DOHH2 (cell line): Measurements from ENCODE around the gene ZFPL1.

Experiments
- H3F3A ChIP-seq: fragments of 200-600 bp; sonication (generic), shearing (Covaris generic); 2 replicates; pipeline ENCODE4 v1.6.0; 2016; ENCODE audit warnings: antibody characterized with exemption, mild to moderate bottlenecking; ENCODE audit not compliant: control insufficient read depth, insufficient read depth
- H3K27ac ChIP-seq: fragments of 200-600 bp; sonication (generic); 2 replicates; pipeline ENCODE4 v1.5.1; 2014; ENCODE audit warnings: low read depth, mild to moderate bottlenecking, low read length, moderate library complexity
- H3K27me3 ChIP-seq: fragments of 200-600 bp; sonication (generic); 2 replicates; pipeline ENCODE4 v1.6.1; 2014; ENCODE audit warnings: mild to moderate bottlenecking, low read length, mixed read lengths; ENCODE audit not compliant: control insufficient read depth
- H3K36me3 ChIP-seq: fragments of 200-600 bp; sonication (generic); 2 replicates; pipeline ENCODE4 v1.6.1; 2014; ENCODE audit warnings: mild to moderate bottlenecking, low read length, moderate library complexity, mixed read lengths; ENCODE audit not compliant: control insufficient read depth
- H3K4me1 ChIP-seq: fragments of 200-600 bp; sonication (generic); 2 replicates; pipeline ENCODE4 v1.6.1; 2014; ENCODE audit warnings: mild to moderate bottlenecking, low read length, mixed read lengths; ENCODE audit not compliant: control insufficient read depth
- H3K4me2 ChIP-seq: fragments of 200-600 bp; sonication (generic); 2 replicates; pipeline ENCODE4 v1.6.0; 2014; ENCODE audit warnings: mild to moderate bottlenecking, low read length, moderate library complexity
- H3K4me3 ChIP-seq: fragments of 200-600 bp; sonication (generic); 2 replicates; pipeline ENCODE4 v1.5.1; 2014; ENCODE audit warnings: mild to moderate bottlenecking, low read length, mixed read lengths
- H3K79me2 ChIP-seq: fragments of 200-600 bp; sonication (generic); 2 replicates; pipeline ENCODE4 v1.6.1; 2014; ENCODE audit warnings: mild to moderate bottlenecking, low read length, mixed read lengths; ENCODE audit not compliant: control insufficient read depth
- H3K9me2 ChIP-seq: fragments of 200-600 bp; sonication (generic); replicated peaks from 2 replicates; pipeline ENCODE4 v1.6.1; 2014; ENCODE audit warnings: mild to moderate bottlenecking, low read length, mixed read lengths; ENCODE audit not compliant: control insufficient read depth
- H3K9me3 ChIP-seq: fragments of 200-600 bp; sonication (generic); 2 replicates; pipeline ENCODE4 v1.6.1; 2014; ENCODE audit warnings: antibody characterized with exemption, low read length, mixed read lengths; ENCODE audit not compliant: control insufficient read depth, insufficient read depth
- H4K20me1 ChIP-seq: fragments of 200-600 bp; sonication (generic); 2 replicates; pipeline ENCODE4 v1.6.0; 2014; ENCODE audit warnings: low read depth, mild to moderate bottlenecking, antibody characterized with exemption, low read length, moderate library complexity; ENCODE audit not compliant: control insufficient read depth, insufficient read depth
- CTCF ChIP-seq: fragments of 200-600 bp; sonication (generic); IDR thresholded peaks from one replicate; pipeline ENCODE4 v1.5.1; 2014; ENCODE audit warnings: antibody characterized with exemption, mild to moderate bottlenecking, low read depth, low read length; ENCODE audit not compliant: poor library complexity, severe bottlenecking
- EZH2phosphoT487 ChIP-seq: fragments of 200-600 bp; sonication (generic); IDR thresholded peaks from 2 replicates; pipeline ENCODE4 v1.6.1; 2017; ENCODE audit warnings: borderline replicate concordance, mild to moderate bottlenecking, antibody characterized with exemption, low read length, moderate library complexity, mixed read lengths

The ZFPL1 gene

GRCh38 chr11:65045728-65046127 lies 38.3 kb upstream of the ZFPL1 start:
- Histone ChIP-seq H3K4me3 (no peak overlapping the region), H3K4me2 (no peak overlapping the region), H3K27me3 (no peaks in the 10 kb centered on the region), H3K79me2 (peaks cover 34% of the 10 kb centered on the region), H3K27ac (no peak overlapping the region), H3K36me3 (peaks cover 31% of the 10 kb centered on the region), H3K9me3 (no peaks in the 10 kb centered on the region), H3K4me1 (peaks cover 14% of the 10 kb centered on the region), H3K9me2 (no peaks in the 10 kb centered on the region), H4K20me1 (no peaks in the 10 kb centered on the region), H3F3A (no peaks in the 10 kb centered on the region)
- TF ChIP-seq CTCF = no peak
- TF ChIP-seq EZH2phosphoT487 = no peak

GRCh38 chr11:65047581-65048422 lies 36.2 kb upstream of the ZFPL1 start:
- Histone ChIP-seq H3F3A (no peaks in the 10 kb centered on the region), H3K4me3 (no peak overlapping the region), H4K20me1 (no peaks in the 10 kb centered on the region), H3K4me2 (no peak overlapping the region), H3K79me2 (peaks cover 18% of the 10 kb centered on the region), H3K27ac (no peak overlapping the region), H3K36me3 (peaks cover 29% of the 10 kb centered on the region), H3K9me2 (no peaks in the 10 kb centered on the region), H3K9me3 (no peaks in the 10 kb centered on the region), H3K4me1 (peaks cover 3% of the 10 kb centered on the region), H3K27me3 (no peaks in the 10 kb centered on the region)
- no peak for TF ChIP-seq CTCF
- TF ChIP-seq EZH2phosphoT487 = no peak

GRCh38 chr11:65051398-65051858 lies 32.6 kb upstream of the ZFPL1 start:
- Histone ChIP-seq H3F3A (no peaks in the 10 kb centered on the region), H3K4me3 (no peak overlapping the region), H3K9me2 (no peaks in the 10 kb centered on the region), H4K20me1 (no peaks in the 10 kb centered on the region), H3K9me3 (no peaks in the 10 kb centered on the region), H3K79me2 (no peaks in the 10 kb centered on the region), H3K4me1 (peaks cover 24% of the 10 kb centered on the region), H3K27me3 (no peaks in the 10 kb centered on the region), H3K4me2 (no peak overlapping the region), H3K36me3 (peaks cover 1% of the 10 kb centered on the region; the same call in 1 of the 2 replicates), H3K27ac (no peak overlapping the region)
- TF ChIP-seq CTCF (no peak), EZH2phosphoT487 (no peak)
